Endothelial cell of umbilical vein (primary cell): ENCODE measurements around the gene CHMP1B. TPM values are rescaled to one million over a fixed set of nuclear protein-coding genes. Genes with fewer than 3 reads are reported as not detected.

Experiments
- BruUV-seq: library from RNA; stranded (reverse); fragments of 400-500 nt; replicated peaks from 2 replicates; lab custom pipeline; 2021; lab: Mats Ljungman, UMichigan
- CTCF ChIA-PET: fragments of 300-600, 350-600 bp; sonication (Branson Sonifier 250); formaldehyde crosslinking; loops from one replicate; lab custom pipeline; 2021; ENCODE audit warnings: antibody characterized with exemption, inconsistent platforms; lab: Charles Lee
- POLR2A ChIA-PET: fragments of 300-600, 350-600 bp; sonication (Branson Sonifier 250); formaldehyde crosslinking; loops from one replicate; lab custom pipeline; 2021; ENCODE audit warnings: antibody characterized with exemption, inconsistent platforms; lab: Charles Lee
- DNase-seq: peaks from one replicate; pipeline ENCODE4 v3.0.0-alpha.2; 2011; ENCODE audit warnings: low read depth, low spot score
- FAIRE-seq: peaks from 2 replicates; lab custom pipeline; 2011; peaks lifted over from hg19 to GRCh38; lab: Jason Lieb, UNC
- H2AFZ ChIP-seq: 2 replicates; pipeline ENCODE4 v1.6.0; 2012; ENCODE audit warnings: low read depth, low read length, control low read depth, inconsistent platforms
- H3K27ac ChIP-seq: 2 replicates; pipeline ENCODE4 v1.5.1; 2011; ENCODE audit warnings: low read depth, mild to moderate bottlenecking, control low read depth, low read length, moderate library complexity; ENCODE audit not compliant: insufficient read depth
- H3K27me3 ChIP-seq, 2 experiments: 2 replicates each; pipeline versions ENCODE4 v1.6.0 to v1.6.1; 2011; ENCODE audit warnings: low read length in 2 of 2, mixed read lengths in 1 of 2; ENCODE audit not compliant: control insufficient read depth in 2 of 2, insufficient read depth in 2 of 2
- H3K36me3 ChIP-seq, 2 experiments: 2 replicates in 1 of 2; 3 replicates in 1 of 2; pipeline ENCODE4 v1.5.1; 2011; ENCODE audit warnings: low read length in 2 of 2, mild to moderate bottlenecking in 1 of 2, moderate library complexity in 1 of 2; ENCODE audit not compliant: control insufficient read depth in 2 of 2, insufficient read depth in 2 of 2; ENCODE audit errors: extremely low read depth in 1 of 2
- H3K4me1 ChIP-seq: 3 replicates; pipeline ENCODE4 v1.5.1; 2011; ENCODE audit warnings: mild to moderate bottlenecking, low read length; ENCODE audit not compliant: control insufficient read depth, insufficient read depth; ENCODE audit errors: extremely low read depth
- H3K4me2 ChIP-seq: 2 replicates; pipeline ENCODE4 v1.6.1; 2011; ENCODE audit warnings: low read length, control low read depth, mixed read lengths; ENCODE audit not compliant: insufficient read depth
- H3K4me3 ChIP-seq, 3 experiments: fragments of 200-600 bp in 1 of 3; sonication (generic), shearing (Covaris generic) in 1 of 3; replicated peaks in 1 of 3; 2 replicates each; pipeline ENCODE4 v1.5.1; 2011 to 2016; ENCODE audit warnings: control low read depth in 3 of 3, low read length in 3 of 3, mild to moderate bottlenecking in 2 of 3, inconsistent platforms in 1 of 3, low read depth in 1 of 3, moderate library complexity in 1 of 3; ENCODE audit not compliant: insufficient read depth in 1 of 3
- H3K79me2 ChIP-seq: 2 replicates; pipeline ENCODE4 v1.6.0; 2012; ENCODE audit warnings: low read length, inconsistent platforms; ENCODE audit not compliant: control insufficient read depth, insufficient read depth
- H3K9ac ChIP-seq: replicated peaks from 2 replicates; pipeline ENCODE3; 2011; ENCODE audit warnings: low read length, control low read depth; ENCODE audit not compliant: insufficient read depth; ENCODE audit errors: extremely low read depth
- H3K9me1 ChIP-seq: replicated peaks from 3 replicates; pipeline ENCODE4 v1.6.0; 2011; ENCODE audit warnings: mild to moderate bottlenecking, low read length; ENCODE audit not compliant: control insufficient read depth, insufficient read depth; ENCODE audit errors: extremely low read depth
- H3K9me3 ChIP-seq: replicated peaks from 2 replicates; pipeline ENCODE4 v1.5.1; 2012; ENCODE audit warnings: low read length, inconsistent platforms; ENCODE audit not compliant: control insufficient read depth, insufficient read depth
- H4K20me1 ChIP-seq: replicated peaks from 2 replicates; pipeline ENCODE3; 2011; ENCODE audit warnings: mild to moderate bottlenecking, low read length; ENCODE audit not compliant: control insufficient read depth, insufficient read depth; ENCODE audit errors: extremely low read depth
- EZH2 ChIP-seq: IDR thresholded peaks from 2 replicates; pipeline ENCODE4 v1.6.1; 2012; ENCODE audit warnings: borderline replicate concordance, low read depth, mild to moderate bottlenecking, moderate library complexity, low read length, inconsistent platforms; ENCODE audit not compliant: severe bottlenecking
- FOS ChIP-seq: IDR thresholded peaks from 2 replicates; pipeline ENCODE4 v1.6.1; 2011; ENCODE audit warnings: mild to moderate bottlenecking, low read length, moderate library complexity, borderline replicate concordance; ENCODE audit not compliant: insufficient read depth
- GATA2 ChIP-seq: IDR thresholded peaks from 2 replicates; pipeline ENCODE4 v1.7.0; 2011; ENCODE audit warnings: low read depth, mild to moderate bottlenecking, moderate library complexity, mixed read lengths, low read length; ENCODE audit not compliant: insufficient read length, insufficient read depth
- JUN ChIP-seq: IDR thresholded peaks from 2 replicates; pipeline ENCODE4 v1.6.1; 2011; ENCODE audit warnings: borderline replicate concordance, low read depth; ENCODE audit not compliant: insufficient read length, insufficient read depth
- MAX ChIP-seq: IDR thresholded peaks from 2 replicates; pipeline ENCODE4 v1.6.1; 2011; ENCODE audit not compliant: insufficient read depth, insufficient read length
- MYC ChIP-seq: IDR thresholded peaks from one replicate; pipeline ENCODE4 v1.6.1; 2011; ENCODE audit warnings: mild to moderate bottlenecking, low read depth, low read length
- POLR2A ChIP-seq: IDR thresholded peaks from 2 replicates; pipeline ENCODE4 v1.6.1; 2012; ENCODE audit warnings: low read depth, mild to moderate bottlenecking, control low read depth, low read length
- POLR2AphosphoS5 ChIP-seq: IDR thresholded peaks from 2 replicates; pipeline ENCODE4 v1.6.1; 2012; ENCODE audit warnings: low read depth, mild to moderate bottlenecking, control low read depth, low read length, moderate library complexity; ENCODE audit not compliant: insufficient read depth
- dilution Hi-C: fragments of 300-500 bp; cut with MboI; formaldehyde crosslinking; loops from one replicate; pipeline ENCODE4 v1.15.0; 2019; ENCODE audit warnings: low sequenced_read_pairs; ENCODE audit not compliant: extremely low pct_ligation_motif_present
- intact Hi-C: fragments of 100-400 bp; cut with micrococcal nuclease; formaldehyde crosslinking; loops from one replicate; pipeline ENCODE4 v1.10.0; 2022
- polyA plus RNA-seq, 4 experiments: library from polyadenylated mRNA; depleted of rRNA in 3 of 4; stranded (reverse) in 3 of 4; unstranded in 1 of 4; fragments of >200 nt; gene quantifications; 2 replicates each; pipeline versions ENCODE4 v1.2.1 to v1.2.3, GENCODE V29; 2011 to 2012; ENCODE audit warnings: missing spikeins in 1 of 4
- total RNA-seq: library from RNA; stranded (reverse); gene quantifications from 2 replicates; pipeline ENCODE4 v1.2.3, GENCODE V29; 2021

The CHMP1B gene
- total and polyA plus RNA-seq, 2 donors (not counting 3 experiments of a cell fraction or from before 2014, with no cell fraction given): 24.0 to 27.0 TPM

- H3K9me1 ChIP-seq: no peaks in the 10 kb centered on the region
- no peaks in the 10 kb centered on the region for H3K36me3 ChIP-seq
- intact Hi-C loops: no loop called here
- H2AFZ ChIP-seq: no peak overlapping the region
- no peak overlapping the region for H3K4me2 ChIP-seq
- no peaks in the 10 kb centered on the region for H3K79me2 ChIP-seq
- no peak overlapping the region for H3K27ac ChIP-seq
- no peaks in the 10 kb centered on the region for H4K20me1 ChIP-seq
- H3K4me1 ChIP-seq: no peaks in the 10 kb centered on the region
- no peak overlapping the region for H3K9ac ChIP-seq
- ChIA-PET CTCF (no interaction called here), POLR2A (no interaction called here)
- TF ChIP-seq POLR2AphosphoS5 (no peak), MAX (no peak), EZH2 (no peak), MYC (no peak), POLR2A (no peak)
- H3K27me3 ChIP-seq: no peaks in the 10 kb centered on the region
- FAIRE-seq (no peak), DNase-seq (no peak)
- H3K4me3 ChIP-seq: no peak overlapping the region
- dilution Hi-C loops: no loop called here
- no TSS peak for BruUV-seq
- no peaks in the 10 kb centered on the region for H3K9me3 ChIP-seq
Observed at GRCh38 chr18:11823545-11823944, 27.7 kb upstream of the CHMP1B start.

- Histone ChIP-seq H3K9me1 (no peaks in the 10 kb centered on the region), H3K4me3 (no peak overlapping the region), H3K27ac (no peak overlapping the region), H3K9ac (no peak overlapping the region), H3K4me1 (no peaks in the 10 kb centered on the region), H2AFZ (no peak overlapping the region), H3K36me3 (no peaks in the 10 kb centered on the region), H3K27me3 (no peaks in the 10 kb centered on the region), H4K20me1 (no peaks in the 10 kb centered on the region), H3K4me2 (no peak overlapping the region), H3K9me3 (no peaks in the 10 kb centered on the region), H3K79me2 (no peaks in the 10 kb centered on the region)
- intact Hi-C loops (no loop called here), dilution Hi-C loops (no loop called here)
- ChIA-PET CTCF (no interaction called here), POLR2A (no interaction called here)
- DNase-seq: no peak
- no peak for TF ChIP-seq JUN
- TF ChIP-seq FOS: no peak
- TF ChIP-seq GATA2: no peak
- no peak for TF ChIP-seq EZH2
- BruUV-seq: no TSS peak
- no peak for FAIRE-seq
Observed at GRCh38 chr18:11826836-11827235, 24.4 kb upstream of the CHMP1B start.
